WTC11 (cell line): ENCODE results near the gene GLT1D1.

Experiments used
- ELF4 ChIP-seq: sonication (generic); formaldehyde crosslinking; IDR thresholded peaks from 2 replicates; pipeline ENCODE4 v1.8.1; 2022; ENCODE audit warnings: low read depth, mild to moderate bottlenecking, moderate library complexity, missing genetic modification reagents
- FOXJ3 ChIP-seq: sonication (generic); formaldehyde crosslinking; IDR thresholded peaks from 2 replicates; pipeline ENCODE4 v1.9.0; 2021; ENCODE audit warnings: missing genetic modification reagents, mild to moderate bottlenecking, borderline replicate concordance
- FOXP1 ChIP-seq: sonication (generic); formaldehyde crosslinking; IDR thresholded peaks from 2 replicates; pipeline ENCODE4 v1.8.0; 2022; ENCODE audit warnings: missing genetic modification reagents, mild to moderate bottlenecking, moderate library complexity, borderline replicate concordance
- JUN ChIP-seq: sonication (generic); formaldehyde crosslinking; IDR thresholded peaks from 2 replicates; pipeline ENCODE4 v1.8.0; 2023; ENCODE audit warnings: mild to moderate bottlenecking, missing genetic modification reagents
- MXD4 ChIP-seq: fragments of 250-450 bp; sonication (Bioruptor Pico); IDR thresholded peaks from 2 replicates; pipeline ENCODE4 v1.8.0; 2021; ENCODE audit warnings: mild to moderate bottlenecking, moderate library complexity, borderline replicate concordance
- NFYB ChIP-seq: sonication (generic); formaldehyde crosslinking; conservative IDR thresholded peaks from 2 replicates; pipeline ENCODE4 v1.8.0; 2022; ENCODE audit warnings: low read depth, missing genetic modification reagents
- NR2C2 ChIP-seq: sonication (generic); formaldehyde crosslinking; IDR thresholded peaks from 2 replicates; pipeline ENCODE4 v1.8.0; 2022; ENCODE audit warnings: mild to moderate bottlenecking, missing genetic modification reagents
- PRDM15 ChIP-seq: sonication (generic); formaldehyde crosslinking; IDR thresholded peaks from 2 replicates; pipeline ENCODE4 v1.8.0; 2022; ENCODE audit warnings: missing genetic modification reagents
- ZNF317 ChIP-seq: sonication (generic); formaldehyde crosslinking; IDR thresholded peaks from 2 replicates; pipeline ENCODE4 v1.8.1; 2023; ENCODE audit warnings: low read depth, mild to moderate bottlenecking, moderate library complexity, missing genetic modification reagents, borderline replicate concordance
- ZNF416 ChIP-seq: fragments of 250-450 bp; sonication (Bioruptor Pico); IDR thresholded peaks from 2 replicates; pipeline ENCODE4 v1.9.0; 2021; ENCODE audit warnings: mild to moderate bottlenecking, inconsistent platforms
- TF ChIP-seq, protein P1 (sequence below): fragments of 200-600 bp; IDR thresholded peaks from 2 replicates; pipeline ENCODE4 v1.8.0; 2022; ENCODE audit warnings: antibody characterized with exemption
- TF ChIP-seq, protein P2 (sequence below): fragments of 250-450 bp; sonication (Bioruptor Pico); IDR thresholded peaks from 2 replicates; pipeline ENCODE4 v1.8.0; 2021; ENCODE audit warnings: mild to moderate bottlenecking
- TF ChIP-seq, protein P3 (sequence below): sonication (generic); formaldehyde crosslinking; IDR thresholded peaks from 2 replicates; pipeline ENCODE4 v1.8.0; 2022; ENCODE audit warnings: mild to moderate bottlenecking, missing genetic modification reagents

DNA sequence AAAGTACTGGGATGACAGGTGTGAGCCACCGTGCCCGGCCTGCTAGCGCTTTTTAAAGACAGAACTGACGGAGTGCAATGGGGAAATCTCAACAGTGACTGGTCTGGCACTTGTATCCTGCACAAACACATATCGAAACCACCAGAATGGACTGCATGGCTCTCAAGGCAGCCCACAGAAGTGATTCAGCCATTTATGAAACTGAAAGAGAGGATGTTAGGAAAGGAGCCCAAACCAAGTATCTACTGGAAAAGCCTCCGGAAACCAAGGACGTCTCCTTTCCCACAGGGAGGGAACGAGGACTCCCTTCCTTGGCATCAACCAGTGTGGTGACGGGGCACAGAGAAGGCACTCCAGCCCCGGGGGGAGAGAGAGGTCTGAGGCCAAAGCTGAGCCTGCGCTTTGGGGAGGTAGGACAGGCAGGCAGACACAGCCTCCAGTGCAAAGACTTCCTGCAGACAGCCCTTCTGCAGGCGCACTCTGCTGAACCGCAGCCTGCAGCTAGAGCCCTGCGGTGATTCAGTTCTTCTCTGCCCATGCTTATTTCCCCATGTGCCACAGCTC is 46.0 kb upstream of the GLT1D1 start:
- TF ChIP-seq JUN (CRISPR knock-in tag) (no peak), MXD4 (no peak), ELF4 (CRISPR knock-in tag) (no peak), FOXJ3 (no peak), PRDM15 (no peak), FOXP1 (CRISPR knock-in tag) (no peak), NR2C2 (no peak), ZNF416 (CRISPR knock-in tag) (no peak), ZNF317 (no peak), NFYB (no peak)
- TF ChIP-seq, protein P1, sequence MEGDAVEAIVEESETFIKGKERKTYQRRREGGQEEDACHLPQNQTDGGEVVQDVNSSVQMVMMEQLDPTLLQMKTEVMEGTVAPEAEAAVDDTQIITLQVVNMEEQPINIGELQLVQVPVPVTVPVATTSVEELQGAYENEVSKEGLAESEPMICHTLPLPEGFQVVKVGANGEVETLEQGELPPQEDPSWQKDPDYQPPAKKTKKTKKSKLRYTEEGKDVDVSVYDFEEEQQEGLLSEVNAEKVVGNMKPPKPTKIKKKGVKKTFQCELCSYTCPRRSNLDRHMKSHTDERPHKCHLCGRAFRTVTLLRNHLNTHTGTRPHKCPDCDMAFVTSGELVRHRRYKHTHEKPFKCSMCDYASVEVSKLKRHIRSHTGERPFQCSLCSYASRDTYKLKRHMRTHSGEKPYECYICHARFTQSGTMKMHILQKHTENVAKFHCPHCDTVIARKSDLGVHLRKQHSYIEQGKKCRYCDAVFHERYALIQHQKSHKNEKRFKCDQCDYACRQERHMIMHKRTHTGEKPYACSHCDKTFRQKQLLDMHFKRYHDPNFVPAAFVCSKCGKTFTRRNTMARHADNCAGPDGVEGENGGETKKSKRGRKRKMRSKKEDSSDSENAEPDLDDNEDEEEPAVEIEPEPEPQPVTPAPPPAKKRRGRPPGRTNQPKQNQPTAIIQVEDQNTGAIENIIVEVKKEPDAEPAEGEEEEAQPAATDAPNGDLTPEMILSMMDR, result no peak
- TF ChIP-seq, protein P2, sequence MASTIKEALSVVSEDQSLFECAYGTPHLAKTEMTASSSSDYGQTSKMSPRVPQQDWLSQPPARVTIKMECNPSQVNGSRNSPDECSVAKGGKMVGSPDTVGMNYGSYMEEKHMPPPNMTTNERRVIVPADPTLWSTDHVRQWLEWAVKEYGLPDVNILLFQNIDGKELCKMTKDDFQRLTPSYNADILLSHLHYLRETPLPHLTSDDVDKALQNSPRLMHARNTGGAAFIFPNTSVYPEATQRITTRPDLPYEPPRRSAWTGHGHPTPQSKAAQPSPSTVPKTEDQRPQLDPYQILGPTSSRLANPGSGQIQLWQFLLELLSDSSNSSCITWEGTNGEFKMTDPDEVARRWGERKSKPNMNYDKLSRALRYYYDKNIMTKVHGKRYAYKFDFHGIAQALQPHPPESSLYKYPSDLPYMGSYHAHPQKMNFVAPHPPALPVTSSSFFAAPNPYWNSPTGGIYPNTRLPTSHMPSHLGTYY, result no peak
- TF ChIP-seq, protein P3, sequence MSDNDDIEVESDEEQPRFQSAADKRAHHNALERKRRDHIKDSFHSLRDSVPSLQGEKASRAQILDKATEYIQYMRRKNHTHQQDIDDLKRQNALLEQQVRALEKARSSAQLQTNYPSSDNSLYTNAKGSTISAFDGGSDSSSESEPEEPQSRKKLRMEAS (CRISPR knock-in tag), result no peak
